Measurements from ENCODE around the gene AMBRA1.

Gene AMBRA1

DNA sequence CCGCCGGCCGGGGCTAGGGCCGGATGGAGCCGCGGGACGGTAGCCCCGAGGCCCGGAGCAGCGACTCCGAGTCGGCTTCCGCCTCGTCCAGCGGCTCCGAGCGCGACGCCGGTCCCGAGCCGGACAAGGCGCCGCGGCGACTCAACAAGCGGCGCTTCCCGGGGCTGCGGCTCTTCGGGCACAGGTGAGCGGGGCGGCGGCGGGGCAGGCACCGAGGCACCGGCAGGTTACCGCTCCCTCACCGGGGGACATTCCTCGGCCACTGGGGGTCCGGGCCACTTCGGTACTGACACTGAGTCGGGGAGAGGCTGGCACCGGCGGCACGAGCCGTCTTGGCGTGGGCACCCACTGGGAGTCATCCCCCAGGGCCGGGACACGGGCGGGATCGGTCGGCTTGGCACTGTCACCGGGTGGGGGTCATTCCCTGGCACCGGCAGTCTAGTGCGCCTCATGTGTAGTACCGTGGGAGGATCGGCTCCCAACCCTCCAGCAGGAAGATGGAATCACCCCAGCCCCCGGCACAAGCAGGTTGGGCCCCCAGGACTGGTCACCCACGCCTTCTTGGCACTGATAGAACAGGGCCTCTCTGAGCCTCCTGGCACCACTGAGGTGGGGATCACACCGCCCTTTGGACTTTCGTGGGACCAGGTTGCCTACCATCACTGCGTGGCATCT, 246.0 kb downstream of the AMBRA1 start:
- DNase-seq (ENCODE audit: low read depth), result no peak

DNA sequence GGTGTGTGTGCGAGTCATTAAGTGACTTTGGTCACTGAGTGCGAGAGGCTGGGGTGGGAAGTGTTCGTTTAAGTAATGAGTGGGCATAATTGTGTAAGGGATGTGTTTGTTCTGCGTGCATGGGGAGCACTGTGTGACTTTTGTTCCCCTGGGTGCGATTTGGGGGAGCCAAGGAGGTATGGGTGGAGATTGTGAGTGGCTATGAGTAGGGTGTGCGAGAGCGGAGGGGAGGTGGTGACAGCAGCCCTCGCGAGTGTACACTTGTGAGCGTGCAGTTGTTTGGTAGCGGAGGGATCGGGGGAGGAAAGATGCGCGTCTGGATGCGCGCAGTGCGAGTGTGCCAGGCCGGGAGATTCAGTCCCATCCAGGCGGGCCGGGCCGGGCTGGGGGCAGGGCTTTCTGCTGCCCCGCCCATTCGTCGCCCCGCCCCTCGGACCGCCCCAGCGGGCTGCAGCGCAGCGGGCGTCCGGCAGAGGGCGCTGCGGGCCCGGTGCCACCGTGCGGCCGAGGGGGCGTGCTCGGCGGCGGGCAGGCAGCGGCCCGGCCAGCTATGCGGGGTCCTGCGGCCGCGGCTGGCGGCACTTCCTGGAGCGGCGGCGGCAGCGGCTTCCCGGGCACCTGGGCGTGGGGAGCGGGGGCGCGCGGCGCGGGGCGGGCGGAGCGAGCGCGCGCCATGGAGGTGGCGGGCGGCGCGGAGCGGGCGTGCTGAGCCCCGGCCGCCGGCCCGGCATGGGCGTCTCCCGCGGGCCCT, 246.8 kb downstream of the AMBRA1 start, which contains the start of gene DGKZ:
Gene DGKZ, plus strand, starts transcription at position 578 of the 751 bp plus-strand sequence. CDS start 197 bp downstream, outside the sequence.
- DNase-seq (ENCODE audit: low read depth), result peak; percentile 86
